ENCODE data around the gene DGAT2.

DGAT2 gene

GRCh38 chr11:75784085-75784478 is 15.5 kb downstream of the DGAT2 start:
- no peaks in the 10 kb centered on the region; the same call in 1 of the 2 replicates for H4K20me1 ChIP-seq (ENCODE audit: insufficient read depth, low read length)
- H3K9ac ChIP-seq (ENCODE audit: low read depth, low read length): no peak overlapping the region
- no peaks in the 10 kb centered on the region for H3K36me3 ChIP-seq (ENCODE audit: insufficient read depth, low read length)
- ATAC-seq (ENCODE audit: insufficient read depth, low read depth) (no peak), DNase-seq (no peak)
- no peaks in the 10 kb centered on the region for H3K79me2 ChIP-seq (ENCODE audit: insufficient read depth, low read length)
- H3K9me3 ChIP-seq (ENCODE audit: insufficient read depth, low read length, severe bottlenecking): no peaks in the 10 kb centered on the region
- no peak overlapping the region for H3K4me3 ChIP-seq (ENCODE audit: low read depth in 1 of 2, low read length in 2 of 2)
- H2AFZ ChIP-seq (ENCODE audit: low read depth, low read length): no peak overlapping the region
- no peaks in the 10 kb centered on the region for H3K27me3 ChIP-seq (ENCODE audit: insufficient read depth, low read length, poor library complexity)
- TF ChIP-seq CTCF (IDR thresholded peaks at IDR 0.05; ENCODE audit: borderline replicate concordance, extremely low read depth, low read length, poor library complexity, severe bottlenecking) (no peak), EZH2 (IDR thresholded peaks at IDR 0.05; ENCODE audit: borderline replicate concordance, low read depth, low read length, severe bottlenecking) (no peak)
- no peaks in the 10 kb centered on the region for H3K4me1 ChIP-seq (ENCODE audit: insufficient read depth, low read length)
- no peak overlapping the region for H3K4me2 ChIP-seq (ENCODE audit: insufficient read depth, low read length)
- H3K27ac ChIP-seq (ENCODE audit: low read length): no peak overlapping the region

- Histone ChIP-seq H2AFZ (ENCODE audit: low read depth, low read length) (no peak overlapping the region), H3K4me2 (ENCODE audit: insufficient read depth, low read length) (no peak overlapping the region)
Observed at GRCh38 chr11:75784506-75784905, 15.9 kb downstream of the DGAT2 start.

GRCh38 chr11:75785187-75785586 is 16.6 kb downstream of the DGAT2 start:
- no peak for ATAC-seq (ENCODE audit: insufficient read depth, low read depth)
- TF ChIP-seq CTCF (IDR thresholded peaks at IDR 0.05; ENCODE audit: borderline replicate concordance, extremely low read depth, low read length, poor library complexity, severe bottlenecking): no peak
- TF ChIP-seq EZH2 (IDR thresholded peaks at IDR 0.05; ENCODE audit: borderline replicate concordance, low read depth, low read length, severe bottlenecking): no peak
- H3K4me2 ChIP-seq (ENCODE audit: insufficient read depth, low read length): no peak overlapping the region

More at GRCh38 chr11:75784506-75784905, 15.9 kb downstream of the DGAT2 start:
- Histone ChIP-seq H3K36me3 (ENCODE audit: insufficient read depth, low read length) (no peaks in the 10 kb centered on the region), H3K79me2 (ENCODE audit: insufficient read depth, low read length) (no peaks in the 10 kb centered on the region), H3K9me3 (ENCODE audit: insufficient read depth, low read length, severe bottlenecking) (no peaks in the 10 kb centered on the region), H3K27me3 (ENCODE audit: insufficient read depth, low read length, poor library complexity) (no peaks in the 10 kb centered on the region), H3K9ac (ENCODE audit: low read depth, low read length) (no peak overlapping the region), H3K4me1 (ENCODE audit: insufficient read depth, low read length) (no peaks in the 10 kb centered on the region), H3K27ac (ENCODE audit: low read length) (no peak overlapping the region), H4K20me1 (ENCODE audit: insufficient read depth, low read length) (no peaks in the 10 kb centered on the region; the same call in 1 of the 2 replicates), H3K4me3 (ENCODE audit: low read depth in 1 of 2, low read length in 2 of 2) (no peak overlapping the region)
- TF ChIP-seq EZH2 (IDR thresholded peaks at IDR 0.05; ENCODE audit: borderline replicate concordance, low read depth, low read length, severe bottlenecking): no peak
- DNase-seq (no peak), ATAC-seq (ENCODE audit: insufficient read depth, low read depth) (no peak)

GRCh38 chr11:75786101-75786736 is 17.6 kb downstream of the DGAT2 start:
- no peak for TF ChIP-seq CTCF (IDR thresholded peaks at IDR 0.05; ENCODE audit: borderline replicate concordance, extremely low read depth, low read length, poor library complexity, severe bottlenecking)
- H3K79me2 ChIP-seq (ENCODE audit: insufficient read depth, low read length): no peaks in the 10 kb centered on the region
- H3K27me3 ChIP-seq (ENCODE audit: insufficient read depth, low read length, poor library complexity): no peaks in the 10 kb centered on the region
- H3K9ac ChIP-seq (ENCODE audit: low read depth, low read length): no peak overlapping the region
- H3K9me3 ChIP-seq (ENCODE audit: insufficient read depth, low read length, severe bottlenecking): no peaks in the 10 kb centered on the region
- no peak overlapping the region for H3K4me3 ChIP-seq (ENCODE audit: low read depth in 1 of 2, low read length in 2 of 2)
- no peak overlapping the region for H3K4me2 ChIP-seq (ENCODE audit: insufficient read depth, low read length)
- ATAC-seq (ENCODE audit: insufficient read depth, low read depth): no peak
- no peak for DNase-seq
- H4K20me1 ChIP-seq (ENCODE audit: insufficient read depth, low read length): no peaks in the 10 kb centered on the region; the same call in 1 of the 2 replicates
- no peaks in the 10 kb centered on the region for H3K4me1 ChIP-seq (ENCODE audit: insufficient read depth, low read length)
- no peaks in the 10 kb centered on the region for H3K36me3 ChIP-seq (ENCODE audit: insufficient read depth, low read length)
- no peak overlapping the region for H3K27ac ChIP-seq (ENCODE audit: low read length)
- H2AFZ ChIP-seq (ENCODE audit: low read depth, low read length): no peak overlapping the region

More at GRCh38 chr11:75785187-75785586, 16.6 kb downstream of the DGAT2 start:
- no peaks in the 10 kb centered on the region for H3K9me3 ChIP-seq (ENCODE audit: insufficient read depth, low read length, severe bottlenecking)
- DNase-seq: no peak
- no peaks in the 10 kb centered on the region for H3K36me3 ChIP-seq (ENCODE audit: insufficient read depth, low read length)
- H3K4me3 ChIP-seq (ENCODE audit: low read depth in 1 of 2, low read length in 2 of 2): no peak overlapping the region
- no peaks in the 10 kb centered on the region; the same call in 1 of the 2 replicates for H4K20me1 ChIP-seq (ENCODE audit: insufficient read depth, low read length)
- no peak overlapping the region for H3K9ac ChIP-seq (ENCODE audit: low read depth, low read length)
- H2AFZ ChIP-seq (ENCODE audit: low read depth, low read length): no peak overlapping the region
- no peak overlapping the region for H3K27ac ChIP-seq (ENCODE audit: low read length)
- no peaks in the 10 kb centered on the region for H3K27me3 ChIP-seq (ENCODE audit: insufficient read depth, low read length, poor library complexity)
- no peaks in the 10 kb centered on the region for H3K4me1 ChIP-seq (ENCODE audit: insufficient read depth, low read length)
- H3K79me2 ChIP-seq (ENCODE audit: insufficient read depth, low read length): no peaks in the 10 kb centered on the region
